A549 (cell line): ENCODE measurements around the gene PGF.

ENCODE experiments used
- CTCF ChIP-seq: fragments of >200 bp; sonication (Bioruptor Twin); formaldehyde crosslinking; IDR thresholded peaks from 3 replicates; pipeline ENCODE4 v1.5.1; 2016
- EP300 ChIP-seq, 2 experiments: fragments of >200 bp; sonication (Bioruptor Twin); formaldehyde crosslinking; IDR thresholded peaks; 2 replicates in 1 of 2; 3 replicates in 1 of 2; pipeline ENCODE4 v1.6.1; 2016 to 2017
- MYC ChIP-seq: IDR thresholded peaks from 2 replicates; pipeline ENCODE4 v1.6.1; 2012; ENCODE audit warnings: mild to moderate bottlenecking, inconsistent platforms, low read length, improper control_type of control experiment, borderline replicate concordance
- PBX3 ChIP-seq: IDR thresholded peaks from 2 replicates; pipeline ENCODE4 v1.6.1; 2012
- POLR2A ChIP-seq: IDR thresholded peaks from 2 replicates; pipeline ENCODE4 v1.6.1; 2012; ENCODE audit warnings: mild to moderate bottlenecking, low read length
- TFCP2L1 ChIP-seq: fragments of 250-450 bp; sonication (Bioruptor Pico); IDR thresholded peaks from 2 replicates; pipeline ENCODE4 v1.5.0; 2021; ENCODE audit warnings: mild to moderate bottlenecking
- USF2 ChIP-seq: fragments of 450-650 bp; IDR thresholded peaks from 2 replicates; pipeline ENCODE4 v1.6.1; 2014; ENCODE audit warnings: antibody characterized with exemption
- ZFP36 ChIP-seq: fragments of 450-650 bp; IDR thresholded peaks from 2 replicates; pipeline ENCODE4 v1.6.1; 2014; ENCODE audit warnings: borderline replicate concordance; ENCODE audit not compliant: partially characterized antibody

DNA sequence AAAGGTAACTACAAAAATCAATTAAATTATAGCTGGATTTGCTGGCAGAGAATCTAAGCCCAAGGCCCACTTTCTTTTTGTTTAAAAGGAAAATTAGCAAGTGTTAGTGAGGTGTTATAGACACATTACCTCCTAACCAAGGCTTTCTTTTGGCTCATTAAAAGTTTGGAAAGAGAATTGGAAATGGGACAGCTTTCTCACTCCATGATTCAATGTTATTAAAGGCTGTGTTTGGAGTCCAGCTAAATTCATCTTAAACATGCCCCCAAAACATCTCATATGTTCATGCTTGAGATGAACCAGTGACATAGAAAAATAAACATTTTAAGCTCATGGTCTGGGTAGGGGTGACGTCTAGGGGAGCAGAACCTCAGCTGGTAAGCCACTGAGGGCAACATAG lies 13.4 kb upstream of the PGF start:
- TF ChIP-seq ZFP36 (no peak), TFCP2L1 (CRISPR knock-in tag) (no peak), POLR2A (no peak), CTCF (no peak), USF2 (no peak), MYC (no peak), EP300 (IDR thresholded peaks at IDR 0.05) (no peak), PBX3 (no peak)
